GM12874 (cell line): ENCODE data around the gene DAPK1.

ENCODE experiments used
- TF ChIP-seq, protein P1 (sequence below): IDR thresholded peaks from 2 replicates; pipeline ENCODE4 v1.5.1; 2011; ENCODE audit warnings: low read depth, mild to moderate bottlenecking, control low read depth, low read length, moderate library complexity; ENCODE audit not compliant: insufficient read depth

The DAPK1 gene

DNA sequence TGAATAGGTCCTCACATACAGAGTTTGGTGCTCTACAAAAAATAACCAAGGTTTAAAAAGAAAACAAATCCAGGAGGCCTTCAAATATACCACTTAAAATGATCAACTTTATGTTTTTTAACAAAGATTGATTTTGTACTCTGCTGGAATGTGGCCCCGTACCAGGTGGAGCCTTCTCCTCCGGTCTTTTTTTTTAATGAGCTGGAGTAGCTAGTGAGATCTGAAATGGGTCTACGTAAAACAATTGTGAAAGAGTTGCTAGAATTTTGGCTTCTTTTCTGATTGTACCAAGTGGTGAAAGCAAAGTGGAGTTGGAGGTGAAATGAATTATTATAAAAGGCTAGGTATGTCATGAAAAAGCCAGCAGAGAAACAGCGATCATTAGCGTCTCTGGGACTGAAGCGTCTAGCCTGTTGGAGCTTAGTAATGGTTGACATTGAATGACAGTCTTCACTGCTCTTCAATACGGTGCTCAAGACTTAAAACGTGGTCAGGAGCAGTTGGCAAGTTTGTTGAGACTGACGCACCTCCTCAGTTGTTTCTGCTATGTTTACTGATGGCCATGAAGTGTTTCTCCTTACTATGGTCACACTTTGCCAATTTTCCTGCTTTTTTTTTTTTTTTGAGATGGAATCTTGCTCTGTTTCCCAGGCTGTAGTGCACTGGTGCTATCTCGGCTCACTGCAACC lies 84.4 kb downstream of the DAPK1 start:
- TF ChIP-seq, protein P1, sequence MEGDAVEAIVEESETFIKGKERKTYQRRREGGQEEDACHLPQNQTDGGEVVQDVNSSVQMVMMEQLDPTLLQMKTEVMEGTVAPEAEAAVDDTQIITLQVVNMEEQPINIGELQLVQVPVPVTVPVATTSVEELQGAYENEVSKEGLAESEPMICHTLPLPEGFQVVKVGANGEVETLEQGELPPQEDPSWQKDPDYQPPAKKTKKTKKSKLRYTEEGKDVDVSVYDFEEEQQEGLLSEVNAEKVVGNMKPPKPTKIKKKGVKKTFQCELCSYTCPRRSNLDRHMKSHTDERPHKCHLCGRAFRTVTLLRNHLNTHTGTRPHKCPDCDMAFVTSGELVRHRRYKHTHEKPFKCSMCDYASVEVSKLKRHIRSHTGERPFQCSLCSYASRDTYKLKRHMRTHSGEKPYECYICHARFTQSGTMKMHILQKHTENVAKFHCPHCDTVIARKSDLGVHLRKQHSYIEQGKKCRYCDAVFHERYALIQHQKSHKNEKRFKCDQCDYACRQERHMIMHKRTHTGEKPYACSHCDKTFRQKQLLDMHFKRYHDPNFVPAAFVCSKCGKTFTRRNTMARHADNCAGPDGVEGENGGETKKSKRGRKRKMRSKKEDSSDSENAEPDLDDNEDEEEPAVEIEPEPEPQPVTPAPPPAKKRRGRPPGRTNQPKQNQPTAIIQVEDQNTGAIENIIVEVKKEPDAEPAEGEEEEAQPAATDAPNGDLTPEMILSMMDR, result no peak

DNA sequence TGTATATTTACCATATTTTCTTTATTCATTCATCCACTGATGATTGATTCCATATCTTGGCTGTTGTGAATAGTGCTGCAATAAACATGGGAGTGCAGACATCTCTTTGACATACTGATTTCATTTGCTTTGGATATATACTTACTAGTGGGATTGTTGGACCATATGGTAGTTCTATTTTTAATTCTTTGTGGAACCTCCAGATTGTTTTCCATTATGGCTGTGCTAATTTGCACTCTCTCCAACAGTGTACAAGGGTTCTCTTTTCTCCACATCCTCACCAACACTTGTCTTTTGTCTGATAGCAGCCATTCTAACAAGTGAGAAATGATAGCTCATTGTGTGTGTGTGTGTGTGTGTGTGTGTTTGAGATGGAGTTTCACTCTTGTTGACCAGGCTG lies 86.7 kb downstream of the DAPK1 start:
- TF ChIP-seq, protein P1, result no peak

DNA sequence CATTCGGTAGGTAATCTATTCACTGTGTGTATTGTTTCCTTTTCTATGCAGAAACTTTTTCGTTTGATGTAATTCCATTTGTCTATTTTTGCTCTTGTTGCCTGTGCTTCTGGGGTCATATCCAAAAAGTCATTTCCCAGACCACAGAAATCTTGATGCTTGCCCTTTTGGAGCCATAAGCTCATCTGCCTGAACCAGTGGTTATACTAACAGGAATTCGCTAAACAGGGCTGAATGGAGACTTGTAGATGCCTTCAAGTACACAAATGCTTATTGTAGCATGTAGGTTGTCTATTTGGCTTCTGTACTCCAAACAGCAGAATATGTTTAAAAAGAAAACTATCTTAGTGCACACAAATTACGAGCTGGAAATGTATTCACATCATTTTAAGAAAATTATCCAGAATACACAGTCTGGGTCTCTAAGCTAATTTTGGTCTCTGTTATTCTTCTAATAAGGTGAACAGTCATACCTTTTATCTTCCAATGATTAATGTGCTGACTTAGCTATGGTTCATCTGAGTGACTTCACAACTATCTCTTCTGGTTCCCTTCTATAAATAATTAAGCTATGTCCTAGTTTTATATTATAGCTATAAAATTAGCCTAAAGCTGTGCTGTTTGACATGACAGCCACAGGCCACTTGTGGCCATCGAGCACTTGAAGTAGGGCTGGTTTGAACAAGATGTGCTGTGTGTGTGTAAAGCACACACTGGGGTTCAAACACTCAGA lies 87.6 kb downstream of the DAPK1 start:
- TF ChIP-seq, protein P1, result no peak

DNA sequence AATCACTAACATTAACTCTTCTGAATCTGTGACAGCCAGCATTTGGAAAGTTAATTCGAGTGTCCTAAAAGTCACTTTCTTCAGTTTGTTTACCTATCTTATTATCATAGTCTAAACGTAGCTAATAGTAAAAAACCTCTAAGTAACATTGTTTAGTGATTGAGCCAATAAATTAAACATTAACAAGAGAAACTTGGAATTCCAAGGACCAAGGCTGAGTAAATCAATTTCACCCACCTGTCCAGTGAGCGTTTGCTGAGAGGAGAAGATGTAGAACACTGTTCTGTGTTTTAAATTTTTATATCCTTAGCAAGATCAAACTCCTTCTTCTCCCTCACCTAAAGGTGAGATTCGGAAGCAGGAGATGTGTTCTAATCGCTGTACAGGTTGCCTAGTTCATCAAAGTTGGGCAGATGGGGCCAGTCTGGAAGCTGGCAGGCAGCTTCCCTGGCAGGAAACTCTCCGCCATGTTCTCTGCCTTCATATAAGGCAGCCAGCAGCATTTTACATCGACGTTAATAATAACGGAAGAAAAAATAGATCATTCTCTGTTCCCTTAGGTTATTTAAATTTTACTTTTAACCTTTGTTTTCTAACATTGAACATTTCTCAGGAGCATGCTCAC lies 89.2 kb downstream of the DAPK1 start:
- TF ChIP-seq, protein P1, result no peak

DNA sequence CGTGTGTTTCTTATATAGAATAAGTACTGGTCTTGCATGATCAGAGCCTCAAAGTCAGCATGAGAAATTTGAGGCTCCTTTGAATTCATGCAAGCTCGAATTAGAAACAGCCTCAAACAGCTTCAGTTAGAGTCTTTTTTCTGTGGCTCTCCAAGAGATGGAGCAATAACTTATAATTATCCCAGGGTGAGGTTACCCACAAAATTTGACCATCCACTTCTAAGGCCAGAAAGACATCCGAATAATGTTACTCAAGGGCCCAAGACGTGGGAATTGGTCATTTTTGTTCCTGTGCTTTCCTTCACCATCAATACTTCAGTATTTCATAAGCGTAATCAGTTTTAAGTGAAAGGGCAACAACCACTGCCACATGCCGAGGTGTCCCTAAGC lies 89.7 kb downstream of the DAPK1 start:
- TF ChIP-seq, protein P1, result no peak

DNA sequence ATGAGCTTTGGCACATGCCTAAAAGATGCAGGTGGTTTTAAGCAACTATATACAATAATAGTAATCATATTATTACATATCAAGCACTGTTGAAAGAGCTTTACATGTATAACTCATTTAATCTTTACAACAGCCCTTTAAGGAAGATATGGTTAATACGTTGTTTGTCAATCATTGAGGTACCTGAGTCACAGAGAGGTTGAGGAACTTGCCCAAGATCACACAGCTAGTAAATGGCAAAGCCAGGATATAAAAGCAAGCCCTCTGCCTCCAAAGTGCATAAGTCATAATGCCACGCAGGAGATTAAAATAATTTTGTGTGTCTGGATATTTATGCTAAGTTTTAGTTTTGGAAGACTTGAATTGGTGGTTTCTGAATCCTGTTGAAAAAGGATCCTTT lies 90.2 kb downstream of the DAPK1 start:
- TF ChIP-seq, protein P1, result no peak

DNA sequence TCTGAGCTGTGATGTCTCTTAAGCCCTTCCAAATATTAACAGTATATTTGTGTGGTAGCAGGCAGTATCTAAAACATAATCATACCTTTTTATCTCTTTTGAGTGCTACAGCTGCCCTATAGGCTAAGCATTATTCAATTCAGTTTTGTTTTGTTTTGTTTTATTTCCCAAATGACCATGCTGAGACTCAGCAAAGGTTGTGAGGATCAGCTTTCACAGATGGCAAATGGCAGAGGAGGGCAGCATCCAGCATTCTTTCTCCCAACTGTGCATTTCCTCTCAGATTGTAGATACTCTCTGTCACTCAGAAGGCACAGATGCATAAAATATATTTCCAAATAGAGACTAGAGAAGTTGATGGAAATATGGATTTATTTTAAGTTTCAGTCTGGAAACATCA lies 90.7 kb downstream of the DAPK1 start:
- TF ChIP-seq, protein P1, result no peak
